Epithelial cell of proximal tubule (primary cell): ENCODE results near the gene SH3RF3. TPM values are rescaled to one million over a fixed set of nuclear protein-coding genes. Genes with fewer than 3 reads are reported as not detected.

Source experiments
- DNase-seq: peaks from one replicate; pipeline ENCODE4 v3.0.0-alpha.2; 2011; ENCODE audit warnings: low read depth
- H3K4me3 ChIP-seq: 2 replicates; pipeline ENCODE4 v1.5.1; 2011; ENCODE audit warnings: low read depth, mild to moderate bottlenecking, low read length
- CTCF ChIP-seq: conservative IDR thresholded peaks from 2 replicates; pipeline ENCODE4 v1.5.1; 2012; ENCODE audit warnings: low read depth, mild to moderate bottlenecking, low read length
- total RNA-seq: library from RNA; depleted of rRNA; stranded (reverse); fragments of >200 nt; gene quantifications from 2 replicates; pipeline ENCODE4 v1.2.3, GENCODE V29; 2015

The SH3RF3 gene
- total RNA-seq, 1 donor from 2014 or later: 1.7 TPM

GRCh38 chr2:109392816-109393661 is 264.0 kb downstream of the SH3RF3 start:
- DNase-seq: no peak
- H3K4me3 ChIP-seq: no peak overlapping the region
- no peak for TF ChIP-seq CTCF

GRCh38 chr2:109393662-109393972 is 264.6 kb downstream of the SH3RF3 start:
- no peak for DNase-seq
- TF ChIP-seq CTCF: no peak
- no peak overlapping the region for H3K4me3 ChIP-seq

- TF ChIP-seq CTCF: no peak
- no peak for DNase-seq
- H3K4me3 ChIP-seq: no peak overlapping the region
Observed at GRCh38 chr2:109395494-109396201, 266.6 kb downstream of the SH3RF3 start.

- no peak for DNase-seq
- no peak overlapping the region for H3K4me3 ChIP-seq
- TF ChIP-seq CTCF: no peak
Observed at GRCh38 chr2:109396202-109397180, 267.5 kb downstream of the SH3RF3 start.

- no peak for TF ChIP-seq CTCF
- no peak overlapping the region for H3K4me3 ChIP-seq
- DNase-seq: no peak
Observed at GRCh38 chr2:109397893-109398292, 268.9 kb downstream of the SH3RF3 start.

- H3K4me3 ChIP-seq: no peak overlapping the region
- TF ChIP-seq CTCF: no peak
- no peak for DNase-seq
Observed at GRCh38 chr2:109398366-109399015, 269.5 kb downstream of the SH3RF3 start.
